K562 (cell line): Measurements from ENCODE around the gene DALRD3. TPM values are rescaled to one million over a fixed set of nuclear protein-coding genes. Genes with fewer than 3 reads are reported as not detected.

Source experiments
- MGA ChIP-seq: fragments of 450-650 bp; IDR thresholded peaks from 2 replicates; pipeline ENCODE4 v1.6.1; 2016; ENCODE audit warnings: mild to moderate bottlenecking, moderate library complexity
- MYBL2 ChIP-seq, 2 experiments: fragments of 450-650 bp in 1 of 2; sonication (generic) in 1 of 2; formaldehyde crosslinking in 1 of 2; IDR thresholded peaks; 2 replicates each; pipeline versions ENCODE4 v1.6.1 to v1.8.1; 2017 to 2022; ENCODE audit warnings: borderline replicate concordance in 1 of 2, inconsistent platforms in 1 of 2, low read depth in 1 of 2, mild to moderate bottlenecking in 1 of 2, missing genetic modification reagents in 1 of 2, moderate library complexity in 1 of 2
- PHB ChIP-seq: fragments of 250-450 bp; sonication (Bioruptor Pico); IDR thresholded peaks from 2 replicates; pipeline ENCODE4 v1.5.0; 2021
- POLR2AphosphoS2 ChIP-seq: IDR thresholded peaks from 2 replicates; pipeline ENCODE4 v1.6.1; 2012; ENCODE audit warnings: low read length, improper control_type of control experiment
- polyA plus RNA-seq, 8 experiments: library from polyadenylated mRNA; depleted of rRNA in 4 of 8; stranded (reverse) in 5 of 8; unstranded in 3 of 8; fragments of >200 nt; fragmentation: Nextera tagmentation in 2 of 8; fragmentation: Illumina TruSeq in 1 of 8; extraction: Ambion mirVana in 2 of 8; extraction: Trizol in 1 of 8; gene quantifications; 2 replicates each; pipeline versions ENCODE4 v1.2.1 to v1.2.3, GENCODE V29; 2011 to 2014; ENCODE audit warnings: inconsistent platforms in 1 of 8, missing spikeins in 1 of 8
- total RNA-seq, 7 experiments: library from RNA; depleted of rRNA in 6 of 7; stranded (reverse); fragments of >200 nt in 6 of 7; fragmentation: Illumina TruSeq in 2 of 7; extraction: Trizol in 2 of 7; gene quantifications; 2 replicates each; pipeline versions ENCODE4 v1.2.1 to v1.2.3, GENCODE V29; 2011 to 2021; ENCODE audit warnings: low replicate concordance in 1 of 7

Gene DALRD3
- total and polyA plus RNA-seq, 9 of the 15 experiments (the other 6 are each of a cell fraction or from before 2014, with no cell fraction given): 6.6 to 31.3 (median 14.4) TPM

- TF ChIP-seq MGA (no peak), PHB (no peak), MYBL2 (IDR thresholded peaks at IDR 0.05; ENCODE audit: low read depth) (no peak), MYBL2 (CRISPR knock-in tag; IDR thresholded peaks at IDR 0.05; ENCODE audit: borderline replicate concordance) (no peak), POLR2AphosphoS2 (peak; percentile 53)
Observed at GRCh38 chr3:49025793-49026520, 7.6 kb upstream of the DALRD3 start (continued).
